Raji (cell line): ENCODE results near the gene DCP2.

Experiments used
- POLR2A ChIP-seq: IDR thresholded peaks from 2 replicates; pipeline ENCODE4 v1.6.1; 2011; ENCODE audit warnings: low read depth, low read length, control low read depth; ENCODE audit not compliant: insufficient read depth

DCP2 gene

DNA sequence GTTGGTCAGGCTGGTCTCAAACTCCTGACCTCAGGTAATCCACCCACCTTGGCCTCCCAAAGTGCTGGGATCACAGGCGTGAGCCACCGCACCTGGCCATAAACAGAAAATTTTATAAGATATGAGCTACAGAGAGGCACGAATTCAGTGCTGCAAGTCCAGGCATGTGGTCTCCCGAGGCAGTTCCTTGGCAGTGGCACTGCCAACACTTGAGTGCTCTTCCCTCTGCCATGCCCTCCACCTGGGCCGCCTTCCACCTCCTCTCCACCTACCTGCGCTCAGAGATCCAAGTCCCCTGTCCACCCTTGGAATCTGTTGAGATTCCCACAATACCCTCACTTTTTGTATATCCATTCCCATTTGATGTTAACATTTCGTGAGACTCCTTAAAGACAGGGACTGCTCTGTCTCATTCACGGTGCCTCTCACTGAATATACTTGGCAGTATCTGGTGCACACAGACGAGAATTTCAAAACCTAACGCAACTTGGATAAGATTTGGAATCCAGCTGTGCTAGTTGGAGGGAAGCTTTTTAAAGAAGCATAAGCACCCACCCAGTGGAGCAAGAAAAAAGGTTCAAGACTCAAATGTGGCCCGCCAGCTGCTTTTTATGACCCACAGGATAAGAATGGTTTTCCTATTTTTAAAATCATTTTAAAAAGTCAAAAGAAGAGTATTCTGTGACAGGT, 68.3 kb downstream of the DCP2 start:
- no peak for TF ChIP-seq POLR2A

DNA sequence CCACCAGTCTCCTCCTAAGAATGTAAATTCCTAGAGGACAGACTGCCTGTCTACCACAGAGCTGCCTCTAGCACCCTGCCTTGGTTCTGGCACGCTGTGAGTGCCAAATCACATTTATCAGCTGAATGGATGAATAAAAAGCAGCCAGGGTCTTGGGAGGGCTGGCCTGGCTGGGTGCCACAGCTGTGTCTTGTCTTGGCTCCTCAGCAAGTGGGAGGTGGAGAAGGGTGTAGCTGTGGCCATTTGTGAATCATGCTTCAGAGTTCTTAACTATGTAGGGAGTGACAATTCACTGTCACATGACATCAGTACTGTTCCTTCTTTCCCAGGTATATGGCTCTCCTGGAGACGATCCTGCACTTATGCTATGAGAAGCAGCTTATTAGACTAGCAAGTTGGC, 70.6 kb downstream of the DCP2 start:
- TF ChIP-seq POLR2A, result no peak

DNA sequence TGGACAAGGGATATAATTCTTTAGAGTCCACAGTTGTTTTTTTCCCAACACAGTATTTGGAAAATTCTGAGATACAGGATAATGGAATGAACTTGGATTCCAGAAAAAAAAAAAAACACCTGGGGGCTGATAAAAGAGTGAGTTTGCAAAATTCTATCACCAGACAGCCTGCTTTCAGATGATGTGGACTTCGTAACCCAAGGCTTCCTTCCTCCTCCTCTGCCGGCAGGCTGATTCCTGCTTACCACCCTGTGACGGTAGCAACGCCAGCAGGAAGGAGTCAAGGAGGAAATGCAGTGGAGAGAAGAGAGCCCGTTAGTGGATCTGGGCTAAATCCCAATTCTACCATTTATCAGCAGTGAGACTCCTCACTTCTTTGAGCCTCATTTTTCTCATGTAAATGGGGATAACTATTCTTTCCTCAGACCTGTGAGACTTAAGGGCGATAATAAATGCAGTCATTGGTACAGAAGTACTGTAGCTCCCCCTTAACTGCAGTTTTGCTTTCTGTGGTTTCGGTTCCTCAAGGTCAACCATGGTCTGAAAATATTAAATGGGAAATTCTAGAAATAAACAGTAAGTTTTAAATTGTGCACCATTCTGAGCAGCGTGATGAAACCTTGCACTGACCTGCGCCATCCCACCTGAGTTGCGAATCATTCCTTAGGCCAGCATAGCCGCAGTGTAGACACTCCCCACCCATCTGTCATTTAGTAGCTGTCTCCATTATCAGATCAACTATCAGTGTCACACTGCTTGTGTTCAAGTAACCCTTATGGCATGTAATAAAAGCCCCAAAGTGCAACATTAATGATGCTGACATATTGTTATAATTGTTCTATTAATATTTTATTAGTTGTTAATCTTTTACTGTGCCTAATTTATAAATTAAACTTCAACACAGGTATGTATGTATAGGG, 71.4 kb downstream of the DCP2 start:
- no peak for TF ChIP-seq POLR2A

DNA sequence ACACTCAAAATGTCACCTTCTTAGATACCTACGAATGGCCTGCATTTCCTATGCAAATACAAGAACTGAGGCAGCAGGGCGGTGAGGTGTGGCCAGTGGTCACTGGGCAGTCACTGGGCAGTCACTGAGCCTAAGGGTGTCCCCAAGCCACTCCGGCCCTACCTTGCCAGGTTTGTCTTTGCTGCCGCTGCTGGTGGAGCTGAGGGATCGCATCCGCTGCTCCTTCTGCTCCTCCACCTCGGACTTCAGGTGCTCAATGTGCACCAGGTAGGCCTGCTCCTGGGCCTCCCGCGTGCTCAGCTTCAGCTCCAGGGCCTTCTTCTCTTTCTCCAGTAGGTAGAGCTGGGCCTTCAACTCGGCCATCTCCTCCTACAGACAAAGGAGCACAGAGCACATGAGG, 72.3 kb downstream of the DCP2 start:
- TF ChIP-seq POLR2A, result no peak

- no peak for TF ChIP-seq POLR2A
Observed at GRCh38 chr5:113050721-113051382, 74.3 kb downstream of the DCP2 start.

DNA sequence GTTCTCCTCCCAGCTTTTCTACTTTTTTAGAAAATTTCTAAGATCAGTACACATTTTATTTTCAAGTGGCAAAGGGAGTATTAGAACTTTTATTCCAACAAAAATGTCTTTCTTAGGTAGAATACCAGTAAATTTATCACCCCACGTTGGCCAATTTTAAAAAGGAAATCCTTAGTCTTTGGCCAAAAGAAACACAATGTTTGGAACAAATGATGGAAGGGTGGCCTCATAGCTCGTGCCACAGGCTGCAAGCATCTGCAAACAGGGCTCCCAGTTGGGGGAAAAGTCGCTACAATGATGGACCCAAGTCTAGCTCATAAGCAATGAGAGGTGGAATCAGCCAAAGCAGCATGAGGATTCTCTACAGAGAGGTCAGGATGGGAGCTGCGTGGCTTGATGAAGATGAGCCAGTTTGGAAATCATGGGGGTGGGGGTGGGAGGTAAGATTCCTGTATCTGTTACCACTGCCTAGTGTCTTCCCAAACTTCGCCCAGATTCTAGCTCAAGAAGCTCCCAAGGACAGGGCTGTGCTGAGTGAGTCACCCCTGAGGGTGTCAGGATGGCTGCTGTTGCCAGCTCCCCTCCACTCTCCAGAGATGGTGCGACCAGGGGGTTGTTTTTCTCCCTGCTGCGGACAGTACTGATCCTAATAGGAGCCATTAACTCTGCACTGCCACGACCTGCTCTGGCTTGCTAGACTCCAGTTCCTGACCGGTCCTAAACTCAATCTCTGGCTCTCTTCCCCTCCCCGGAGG, 75.6 kb downstream of the DCP2 start:
- no peak for TF ChIP-seq POLR2A

DNA sequence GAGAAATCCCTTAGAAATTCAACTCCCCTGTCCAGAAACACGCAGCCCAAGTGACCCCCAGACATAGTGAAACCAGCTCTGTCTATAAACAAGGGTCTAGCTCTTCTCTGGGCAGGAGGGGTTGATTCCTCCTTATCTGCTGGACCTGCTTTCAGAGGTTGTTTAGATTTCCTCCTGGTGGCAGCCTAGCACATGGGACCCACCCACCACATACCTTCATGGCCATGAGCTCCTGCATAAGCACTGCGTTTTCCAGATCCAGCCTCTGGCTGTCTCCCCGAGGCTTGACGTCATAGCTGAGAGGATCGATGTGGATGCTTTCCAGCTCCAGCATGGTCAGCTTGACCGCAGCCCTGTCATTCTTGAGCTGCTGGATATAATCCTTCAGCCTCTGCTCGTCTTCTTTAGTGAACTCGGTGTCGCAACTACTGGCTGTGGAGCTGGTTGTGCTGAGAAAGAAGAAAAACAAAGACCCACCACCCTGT, 77.0 kb downstream of the DCP2 start:
- TF ChIP-seq POLR2A, result no peak

GRCh38 chr5:113054899-113055298, 78.3 kb downstream of the DCP2 start:
- no peak for TF ChIP-seq POLR2A

DNA sequence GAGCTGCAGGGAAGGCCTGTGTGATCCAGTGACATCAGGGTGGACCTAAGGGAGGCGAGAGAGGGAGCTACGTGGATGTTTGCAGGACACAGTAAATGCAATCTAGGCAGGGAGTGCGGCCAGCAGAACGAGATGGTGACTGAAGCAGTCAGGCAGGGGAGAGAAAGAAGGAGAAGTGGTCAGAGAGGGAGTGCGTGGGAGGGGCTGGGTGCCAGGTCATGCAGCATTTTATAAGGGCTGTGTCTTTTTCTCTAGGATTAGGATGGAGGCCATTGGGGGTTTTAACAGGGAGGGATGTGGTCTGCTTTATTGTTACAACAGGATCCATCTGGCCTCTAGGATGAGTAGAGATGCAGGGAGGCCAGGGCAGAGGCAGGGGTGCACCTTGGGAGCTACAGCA, 80.4 kb downstream of the DCP2 start:
- no peak for TF ChIP-seq POLR2A

DNA sequence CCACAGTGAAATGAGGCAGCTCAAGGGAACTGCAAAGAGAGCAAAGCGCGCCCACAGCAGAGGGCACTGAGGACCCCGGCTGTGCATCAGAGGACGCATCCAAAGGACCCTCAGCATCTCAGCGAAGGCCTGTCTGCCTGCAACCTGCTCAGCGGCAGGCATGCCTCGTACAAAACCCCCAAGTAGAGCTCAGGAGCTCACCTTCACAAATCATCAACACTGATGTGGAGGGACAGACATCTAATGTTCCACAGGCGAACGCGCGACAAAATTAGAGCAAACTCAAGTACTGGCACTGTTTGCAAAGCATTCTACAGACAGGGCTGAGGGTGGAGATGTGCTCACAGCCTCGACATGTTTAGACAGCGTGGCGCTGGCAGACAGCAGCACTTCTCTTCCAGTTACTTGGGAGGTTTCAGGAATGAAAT, 81.0 kb downstream of the DCP2 start:
- no peak for TF ChIP-seq POLR2A

GRCh38 chr5:113058269-113058668, 81.7 kb downstream of the DCP2 start:
- TF ChIP-seq POLR2A, result no peak

DNA sequence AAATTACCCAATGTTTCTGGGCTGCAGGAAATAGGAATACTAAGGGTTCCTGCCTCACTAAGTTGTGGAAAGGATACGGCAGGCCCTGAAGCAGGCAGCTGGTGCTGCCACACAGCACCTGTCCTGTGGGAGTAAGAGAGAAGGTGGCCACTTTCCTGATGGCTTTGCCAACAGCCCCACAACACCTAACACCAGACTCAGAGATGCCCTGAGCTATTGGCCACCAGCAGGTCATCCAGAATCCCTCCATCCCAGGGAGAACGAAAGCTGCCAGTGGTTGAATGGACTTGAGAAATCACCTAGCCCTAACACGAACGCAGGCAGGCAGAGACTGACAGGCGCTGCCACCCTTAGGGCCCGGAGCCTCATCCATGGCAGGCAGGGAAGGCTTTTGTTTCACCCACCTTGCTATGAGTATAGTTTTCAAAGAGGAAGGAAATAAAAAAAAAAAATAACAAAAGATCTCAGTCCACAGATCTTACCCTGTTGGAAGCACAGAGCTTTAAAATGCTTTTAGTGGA, 82.2 kb downstream of the DCP2 start:
- no peak for TF ChIP-seq POLR2A

- TF ChIP-seq POLR2A, result no peak
Observed at GRCh38 chr5:113059232-113060040, 82.8 kb downstream of the DCP2 start.
